Measurements from ENCODE around the gene ICA1.

GRCh38 chr7:8305625-8306388 is 43.8 kb upstream of the ICA1 start:
- TF ChIP-seq, protein P1, sequence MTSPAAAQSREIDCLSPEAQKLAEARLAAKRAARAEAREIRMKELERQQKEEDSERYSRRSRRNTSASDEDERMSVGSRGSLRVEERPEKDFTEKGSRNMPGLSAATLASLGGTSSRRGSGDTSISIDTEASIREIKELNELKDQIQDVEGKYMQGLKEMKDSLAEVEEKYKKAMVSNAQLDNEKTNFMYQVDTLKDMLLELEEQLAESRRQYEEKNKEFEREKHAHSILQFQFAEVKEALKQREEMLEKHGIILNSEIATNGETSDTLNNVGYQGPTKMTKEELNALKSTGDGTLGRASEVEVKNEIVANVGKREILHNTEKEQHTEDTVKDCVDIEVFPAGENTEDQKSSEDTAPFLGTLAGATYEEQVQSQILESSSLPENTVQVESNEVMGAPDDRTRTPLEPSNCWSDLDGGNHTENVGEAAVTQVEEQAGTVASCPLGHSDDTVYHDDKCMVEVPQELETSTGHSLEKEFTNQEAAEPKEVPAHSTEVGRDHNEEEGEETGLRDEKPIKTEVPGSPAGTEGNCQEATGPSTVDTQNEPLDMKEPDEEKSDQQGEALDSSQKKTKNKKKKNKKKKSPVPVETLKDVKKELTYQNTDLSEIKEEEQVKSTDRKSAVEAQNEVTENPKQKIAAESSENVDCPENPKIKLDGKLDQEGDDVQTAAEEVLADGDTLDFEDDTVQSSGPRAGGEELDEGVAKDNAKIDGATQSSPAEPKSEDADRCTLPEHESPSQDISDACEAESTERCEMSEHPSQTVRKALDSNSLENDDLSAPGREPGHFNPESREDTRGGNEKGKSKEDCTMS (CRISPR knock-in tag; conservative IDR thresholded peaks at IDR 0.05): no peak
- TF ChIP-seq TOE1 (CRISPR knock-in tag; IDR thresholded peaks at IDR 0.05) (no peak), IRF9 (CRISPR knock-in tag; IDR thresholded peaks at IDR 0.05; ENCODE audit: borderline replicate concordance) (no peak), MYC (CRISPR knock-in tag; IDR thresholded peaks at IDR 0.05; ENCODE audit: borderline replicate concordance) (no peak), MAX (IDR thresholded peaks at IDR 0.05) (no peak), HMG20B (CRISPR knock-in tag; conservative IDR thresholded peaks at IDR 0.05) (no peak), HCFC1 (IDR thresholded peaks at IDR 0.05; ENCODE audit: low read depth, low read length) (no peak), ZKSCAN8 (CRISPR knock-in tag; IDR thresholded peaks at IDR 0.05; ENCODE audit: borderline replicate concordance) (no peak), ZNF232 (CRISPR knock-in tag; IDR thresholded peaks at IDR 0.05; ENCODE audit: borderline replicate concordance) (no peak), HNF4A (CRISPR knock-in tag; IDR thresholded peaks at IDR 0.05) (no peak), RAD21 (CRISPR knock-in tag; IDR thresholded peaks at IDR 0.05) (no peak), POLR2A (IDR thresholded peaks at IDR 0.05; ENCODE audit: insufficient read depth in 1 of 2, low read depth in 2 of 2, low read length in 2 of 2) (no peak)
- TF ChIP-seq, protein P2, sequence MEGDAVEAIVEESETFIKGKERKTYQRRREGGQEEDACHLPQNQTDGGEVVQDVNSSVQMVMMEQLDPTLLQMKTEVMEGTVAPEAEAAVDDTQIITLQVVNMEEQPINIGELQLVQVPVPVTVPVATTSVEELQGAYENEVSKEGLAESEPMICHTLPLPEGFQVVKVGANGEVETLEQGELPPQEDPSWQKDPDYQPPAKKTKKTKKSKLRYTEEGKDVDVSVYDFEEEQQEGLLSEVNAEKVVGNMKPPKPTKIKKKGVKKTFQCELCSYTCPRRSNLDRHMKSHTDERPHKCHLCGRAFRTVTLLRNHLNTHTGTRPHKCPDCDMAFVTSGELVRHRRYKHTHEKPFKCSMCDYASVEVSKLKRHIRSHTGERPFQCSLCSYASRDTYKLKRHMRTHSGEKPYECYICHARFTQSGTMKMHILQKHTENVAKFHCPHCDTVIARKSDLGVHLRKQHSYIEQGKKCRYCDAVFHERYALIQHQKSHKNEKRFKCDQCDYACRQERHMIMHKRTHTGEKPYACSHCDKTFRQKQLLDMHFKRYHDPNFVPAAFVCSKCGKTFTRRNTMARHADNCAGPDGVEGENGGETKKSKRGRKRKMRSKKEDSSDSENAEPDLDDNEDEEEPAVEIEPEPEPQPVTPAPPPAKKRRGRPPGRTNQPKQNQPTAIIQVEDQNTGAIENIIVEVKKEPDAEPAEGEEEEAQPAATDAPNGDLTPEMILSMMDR (CRISPR knock-in tag; IDR thresholded peaks at IDR 0.05): no peak
